ENCODE data around the gene CTDNEP1.

The CTDNEP1 gene

GRCh38 chr17:7220593-7221277 is 30.8 kb downstream of the CTDNEP1 start:
- TF ChIP-seq CTCF (IDR thresholded peaks at IDR 0.05; ENCODE audit: low read depth, low read length, missing control alignments): peak; percentile 49
- H3K4me3 ChIP-seq (replicated peaks; ENCODE audit: low read depth, low read length): peak overlapping the region; percentile 83
- DNase-seq (ENCODE audit: extremely low read depth, low read depth): no peak

GRCh38 chr17:7219812-7220592 is 31.5 kb downstream of the CTDNEP1 start, which contains the start of the genes ACADVL and DLG4:
TSS of gene ACADVL (plus strand) at chr17:7219938. CDS start at chr17:7219985, 47 bp downstream.
TSS of gene DLG4 (minus strand) at chr17:7219836.
- peak within 1 kb of the TSS; percentile 83 for H3K4me3 ChIP-seq (replicated peaks; ENCODE audit: low read depth, low read length)
- peak; percentile 54 for DNase-seq (ENCODE audit: extremely low read depth, low read depth)
- no peak for TF ChIP-seq CTCF (IDR thresholded peaks at IDR 0.05; ENCODE audit: low read depth, low read length, missing control alignments)

- no peak for DNase-seq (ENCODE audit: extremely low read depth, low read depth)
- no peak for TF ChIP-seq CTCF (IDR thresholded peaks at IDR 0.05; ENCODE audit: low read depth, low read length, missing control alignments)
- peak overlapping the region; percentile 83 for H3K4me3 ChIP-seq (replicated peaks; ENCODE audit: low read depth, low read length)
These were observed 32.2 kb downstream of the CTDNEP1 start for GRCh38 chr17:7219229-7219811.

- no peak for TF ChIP-seq CTCF (IDR thresholded peaks at IDR 0.05; ENCODE audit: low read depth, low read length, missing control alignments)
- no peak for DNase-seq (ENCODE audit: extremely low read depth, low read depth)
These were observed 32.8 kb downstream of the CTDNEP1 start for GRCh38 chr17:7218758-7219157.

GRCh38 chr17:7218166-7218565 is 33.4 kb downstream of the CTDNEP1 start:
- DNase-seq (ENCODE audit: extremely low read depth, low read depth): no peak
- no peak for TF ChIP-seq CTCF (IDR thresholded peaks at IDR 0.05; ENCODE audit: low read depth, low read length, missing control alignments)
- peak overlapping the region; percentile 63; the same call in 1 of the 2 replicates for H3K4me3 ChIP-seq (replicated peaks; ENCODE audit: low read depth, low read length)

More at GRCh38 chr17:7218758-7219157, 32.8 kb downstream of the CTDNEP1 start:
- H3K4me3 ChIP-seq (replicated peaks; ENCODE audit: low read depth, low read length): no peak overlapping the region

GRCh38 chr17:7217113-7217987 is 34.2 kb downstream of the CTDNEP1 start:
- no peak for DNase-seq (ENCODE audit: extremely low read depth, low read depth)
- H3K4me3 ChIP-seq (replicated peaks; ENCODE audit: low read depth, low read length): peak overlapping the region; percentile 63
- TF ChIP-seq CTCF (IDR thresholded peaks at IDR 0.05; ENCODE audit: low read depth, low read length, missing control alignments): no peak
